ENCODE data around the gene ABCE1.

The ABCE1 gene

DNA sequence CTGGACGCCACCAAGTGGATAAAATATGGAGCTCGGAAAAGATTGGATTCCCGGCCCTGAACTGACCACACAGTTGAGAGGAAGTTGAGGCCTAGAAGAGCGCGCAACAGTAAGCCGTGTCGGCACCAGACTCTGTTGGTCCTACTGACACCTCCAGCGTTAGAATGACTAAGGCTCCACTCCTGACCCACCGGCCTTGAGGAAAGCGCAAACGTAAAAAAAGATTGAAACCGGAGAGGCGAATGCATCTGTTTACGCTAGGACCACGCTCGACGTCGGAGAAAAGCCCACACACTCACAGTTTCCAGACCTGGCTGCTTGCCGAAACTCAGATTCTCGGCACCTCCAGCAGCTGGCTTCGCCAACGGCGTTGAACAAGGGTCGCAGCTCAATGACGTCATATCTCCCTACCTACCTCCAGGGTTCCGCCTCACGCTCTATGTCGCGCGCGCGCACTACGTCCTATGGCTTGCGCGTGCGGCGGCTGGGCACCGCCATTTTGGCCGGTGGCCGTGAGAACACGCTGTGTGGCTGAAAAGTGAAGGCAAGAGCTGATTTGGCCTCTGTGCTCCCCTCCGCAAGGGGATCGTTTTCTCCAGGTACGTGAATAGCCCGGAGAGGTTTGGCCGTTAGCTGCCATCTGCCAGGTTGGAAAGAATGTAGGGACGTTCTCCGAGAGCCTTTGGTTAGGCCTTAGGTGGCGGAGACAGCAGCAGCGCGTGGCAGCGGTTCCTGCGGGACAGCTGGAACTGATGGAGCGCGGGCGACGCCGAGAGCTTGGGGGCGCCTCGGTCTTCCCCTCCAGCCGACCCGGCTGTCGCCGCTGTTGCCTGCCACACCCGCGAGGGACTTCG is at the start of gene ABCE1, which contains the start of gene ANAPC10:
Gene ABCE1, plus strand, starts transcription at position 491 of the 854 bp plus-strand sequence. CDS start 6,102 bp downstream, outside the sequence.
Gene ANAPC10, minus strand, starts transcription at position 376 of the 854 bp plus-strand sequence. CDS start 2,097 bp downstream, outside the sequence.
- Histone ChIP-seq H4K20me1 (peaks cover 0 to 47% (median 33%) of the 10 kb centered on the region in 11 experiments; a peak in 19 of 22 replicates), H3K27me3 (no peaks in the 10 kb centered on the region), H3K36me3 (peaks cover 29 to 65% (median 47%) of the 10 kb centered on the region in 11 experiments), H3K27ac (peak within 1 kb of the TSS; percentile 91 to 99 (median 95)), H3K4me3 (peak within 1 kb of the TSS; percentile 69 to 96 (median 88)), H3K9me3 (replicated peaks in 1 of 11) (peaks cover 14 to 23% (median 19%) of the 10 kb centered on the region in 11 experiments), H3K4me1 (peaks cover 34 to 57% (median 48%) of the 10 kb centered on the region in 10 experiments), H3K4me2 (peak within 1 kb of the TSS; percentile 79 to 97 (median 89)), H3K9ac (peak within 1 kb of the TSS; percentile 90 to 99 (median 93))
- no peak for TF ChIP-seq Cebpa-rat (IDR thresholded peaks at IDR 0.05)

DNA sequence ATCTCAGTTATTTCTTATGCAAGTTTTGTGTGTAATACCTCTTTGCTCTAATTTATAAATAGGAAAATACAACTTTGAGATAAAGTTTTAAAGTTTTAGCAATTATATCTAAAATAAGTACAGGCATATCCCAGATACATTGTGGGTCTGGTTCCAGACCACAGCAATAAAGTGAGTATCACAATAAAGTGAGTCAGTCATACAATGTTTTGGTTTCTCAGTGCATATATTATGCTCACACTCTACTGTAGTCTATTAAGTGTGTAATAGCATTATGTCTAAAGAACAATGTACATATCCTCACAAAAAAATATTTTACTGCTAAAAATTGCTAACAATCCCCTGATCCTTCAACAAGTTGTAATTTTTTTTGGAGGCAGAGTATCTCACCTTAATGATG is 49.3 kb upstream of the ABCE1 start:
- no peak overlapping the region for H3K27ac ChIP-seq
- H3K4me1 ChIP-seq: no peaks in the 10 kb centered on the region
- peaks cover 5 to 16% (median 10%) of the 10 kb centered on the region in 11 experiments; a peak in 15 of 22 replicates for H3K9me3 ChIP-seq (replicated peaks in 1 of 11)
- H4K20me1 ChIP-seq: peaks cover 0 to under 1% (median 0%) of the 10 kb centered on the region in 11 experiments; a peak in 1 of 22 replicates
- no peak for TF ChIP-seq Cebpa-rat (IDR thresholded peaks at IDR 0.05)
- H3K4me2 ChIP-seq: no peak overlapping the region
- no peak overlapping the region for H3K9ac ChIP-seq
- no peak overlapping the region for H3K4me3 ChIP-seq
- no peaks in the 10 kb centered on the region for H3K27me3 ChIP-seq
- peaks cover 24 to 43% (median 29%) of the 10 kb centered on the region in 11 experiments for H3K36me3 ChIP-seq

DNA sequence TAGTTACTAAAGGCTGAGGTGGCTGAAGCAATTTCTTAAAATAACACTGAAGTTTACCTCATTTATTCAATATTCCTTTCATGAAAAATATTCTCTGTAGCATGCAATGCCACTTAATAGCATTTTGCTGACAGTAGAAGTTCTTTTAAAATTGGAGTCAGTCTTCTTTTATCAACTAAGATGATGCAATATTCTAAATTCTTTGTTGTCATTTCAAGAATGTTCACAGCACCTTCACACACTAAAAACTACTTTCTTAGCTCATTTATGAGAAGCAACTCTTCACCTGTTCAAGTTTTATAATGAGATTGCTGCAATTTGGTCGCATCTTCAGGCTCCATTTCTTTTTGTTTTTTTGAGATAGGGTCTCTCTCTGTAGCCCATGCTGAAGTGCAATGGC is 48.9 kb upstream of the ABCE1 start:
- Histone ChIP-seq H3K36me3 (peaks cover 24 to 46% (median 29%) of the 10 kb centered on the region in 11 experiments), H3K27me3 (no peaks in the 10 kb centered on the region), H3K9ac (no peak overlapping the region), H3K4me3 (no peak overlapping the region), H3K4me2 (no peak overlapping the region), H3K9me3 (replicated peaks in 1 of 11) (peaks cover 5 to 16% (median 10%) of the 10 kb centered on the region in 11 experiments; a peak in 15 of 22 replicates), H4K20me1 (no peaks in the 10 kb centered on the region; a peak in 1 of 22 replicates), H3K27ac (no peak overlapping the region), H3K4me1 (no peaks in the 10 kb centered on the region)
- no peak for TF ChIP-seq Cebpa-rat (IDR thresholded peaks at IDR 0.05)

DNA sequence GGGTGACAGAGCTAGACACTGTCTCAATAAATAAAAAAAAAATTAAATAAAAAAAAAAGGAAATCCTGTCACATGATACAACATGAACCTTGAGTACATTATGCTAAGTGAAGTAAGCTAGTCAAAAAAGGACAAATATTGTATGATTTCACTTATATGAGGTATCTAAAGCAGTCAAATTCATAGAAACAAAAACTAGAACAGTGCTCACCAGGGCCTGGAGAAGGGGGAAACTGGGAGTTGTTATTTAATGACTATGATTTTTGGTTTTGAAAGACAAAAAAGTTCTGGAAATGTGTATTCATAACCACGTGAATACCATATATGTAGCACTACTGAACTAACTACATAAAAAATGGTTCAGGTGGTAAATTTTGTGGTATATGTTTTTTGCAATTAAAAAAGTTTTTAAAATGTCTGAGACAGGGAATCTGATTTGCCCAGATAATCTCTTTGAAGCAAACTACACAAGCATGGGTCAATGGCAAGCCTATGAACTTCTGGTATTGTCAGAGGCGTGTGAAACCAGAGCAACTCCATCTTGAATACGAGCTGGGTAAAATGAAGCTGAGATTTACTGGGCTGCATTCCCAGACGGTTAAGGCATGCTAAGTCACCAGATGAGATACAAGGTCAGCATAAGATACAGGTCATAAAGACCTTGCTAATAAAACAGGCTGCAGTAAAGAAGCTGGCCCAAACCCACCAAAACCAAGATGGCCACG is 42.4 kb upstream of the ABCE1 start:
- H3K4me3 ChIP-seq: no peak overlapping the region
- no peaks in the 10 kb centered on the region for H3K27me3 ChIP-seq
- no peak overlapping the region for H3K27ac ChIP-seq
- H3K4me2 ChIP-seq: no peak overlapping the region
- no peaks in the 10 kb centered on the region for H4K20me1 ChIP-seq
- H3K9me3 ChIP-seq (replicated peaks in 1 of 11): peaks cover 0 to 8% (median 3%) of the 10 kb centered on the region in 11 experiments; a peak in 11 of 22 replicates
- H3K36me3 ChIP-seq: peaks cover 16 to 46% (median 26%) of the 10 kb centered on the region in 11 experiments
- no peak for TF ChIP-seq Cebpa-rat (IDR thresholded peaks at IDR 0.05)
- H3K4me1 ChIP-seq: peaks cover 0 to 11% (median 0%) of the 10 kb centered on the region in 10 experiments; a peak in 2 of 20 replicates
- no peak overlapping the region for H3K9ac ChIP-seq

DNA sequence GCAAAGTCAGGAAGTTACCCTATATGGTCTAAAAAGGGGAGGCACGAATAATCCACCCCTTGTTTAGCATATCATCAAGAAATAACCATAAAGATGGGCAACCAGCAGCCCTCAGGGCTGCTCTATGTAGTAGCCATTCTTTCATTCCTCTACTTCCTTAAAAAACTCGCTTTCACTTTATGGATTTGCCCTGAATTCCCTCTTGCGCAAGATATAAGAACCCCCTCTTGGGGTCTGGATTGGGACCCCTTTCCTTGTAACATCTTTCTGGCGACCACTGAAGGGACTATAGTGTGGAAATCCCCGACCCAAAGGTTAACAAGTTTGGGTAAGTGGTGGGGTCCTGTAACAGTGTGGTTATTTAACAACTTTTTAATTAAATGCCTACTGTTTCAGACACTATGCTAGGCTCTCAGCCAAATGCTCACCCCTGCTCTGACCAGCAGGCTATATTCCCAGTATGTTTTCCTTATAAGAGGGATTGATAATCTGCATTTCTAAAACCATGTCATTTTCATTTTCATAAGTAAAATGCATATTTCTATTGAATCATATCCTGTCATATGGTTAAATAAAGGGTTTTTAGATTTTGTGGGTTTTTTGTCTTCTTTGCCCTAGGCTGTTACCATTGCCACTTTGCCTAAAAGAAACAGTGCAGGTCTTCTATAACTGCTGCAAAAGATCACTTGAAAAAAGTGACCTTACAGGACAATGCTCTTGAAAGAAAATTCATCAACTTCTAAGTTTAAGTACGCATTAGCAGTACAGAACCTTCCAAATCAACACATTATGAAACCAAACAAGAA is 41.6 kb upstream of the ABCE1 start:
- H3K36me3 ChIP-seq: peaks cover 10 to 37% (median 18%) of the 10 kb centered on the region in 11 experiments; a peak in 20 of 22 replicates
- peaks cover 0 to 11% (median 0%) of the 10 kb centered on the region in 10 experiments; a peak in 2 of 20 replicates for H3K4me1 ChIP-seq
- no peaks in the 10 kb centered on the region for H4K20me1 ChIP-seq
- no peak overlapping the region for H3K9ac ChIP-seq
- H3K9me3 ChIP-seq (replicated peaks in 1 of 11): 0 out of 22 replicates have a peak, but pooled peaks cover 0 to 5% (median 0%) of the 10 kb centered on the region in 11 experiments
- no peaks in the 10 kb centered on the region for H3K27me3 ChIP-seq
- no peak overlapping the region for H3K27ac ChIP-seq
- TF ChIP-seq Cebpa-rat (IDR thresholded peaks at IDR 0.05): no peak; a peak in 2 of 22 replicates
- H3K4me3 ChIP-seq: no peak overlapping the region
- no peak overlapping the region for H3K4me2 ChIP-seq

DNA sequence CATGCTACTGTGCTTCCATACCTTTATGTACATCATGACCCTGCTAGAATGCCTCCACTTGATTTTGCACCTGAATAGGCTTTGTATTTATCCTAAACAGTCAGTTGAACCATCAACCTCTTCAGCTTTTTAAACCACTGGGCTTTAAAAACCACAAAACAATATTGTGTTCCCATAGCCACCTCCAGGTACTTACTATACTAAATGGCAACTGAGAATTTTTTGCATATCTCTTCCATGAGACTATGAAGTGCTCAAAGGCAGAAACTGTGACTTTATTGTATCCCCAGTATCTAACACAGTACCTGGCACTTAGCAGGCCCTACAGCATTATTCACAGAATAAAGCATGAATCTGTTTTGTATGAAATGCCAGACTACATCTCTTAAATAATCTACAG is 39.9 kb upstream of the ABCE1 start:
- no peak for TF ChIP-seq Cebpa-rat (IDR thresholded peaks at IDR 0.05)
- H3K4me2 ChIP-seq: no peak overlapping the region
- H3K4me3 ChIP-seq: no peak overlapping the region
- H3K27ac ChIP-seq: no peak overlapping the region
- H4K20me1 ChIP-seq: peaks cover 0 to 6% (median 0%) of the 10 kb centered on the region in 11 experiments; a peak in 1 of 22 replicates
- no peak overlapping the region for H3K9ac ChIP-seq
- no peaks in the 10 kb centered on the region for H3K27me3 ChIP-seq
- peaks cover 11 to 41% (median 23%) of the 10 kb centered on the region in 11 experiments; a peak in 20 of 22 replicates for H3K36me3 ChIP-seq
- H3K4me1 ChIP-seq: peaks cover 0 to 11% (median 0%) of the 10 kb centered on the region in 10 experiments; a peak in 2 of 20 replicates
- H3K9me3 ChIP-seq (replicated peaks in 1 of 11): no peaks in the 10 kb centered on the region

DNA sequence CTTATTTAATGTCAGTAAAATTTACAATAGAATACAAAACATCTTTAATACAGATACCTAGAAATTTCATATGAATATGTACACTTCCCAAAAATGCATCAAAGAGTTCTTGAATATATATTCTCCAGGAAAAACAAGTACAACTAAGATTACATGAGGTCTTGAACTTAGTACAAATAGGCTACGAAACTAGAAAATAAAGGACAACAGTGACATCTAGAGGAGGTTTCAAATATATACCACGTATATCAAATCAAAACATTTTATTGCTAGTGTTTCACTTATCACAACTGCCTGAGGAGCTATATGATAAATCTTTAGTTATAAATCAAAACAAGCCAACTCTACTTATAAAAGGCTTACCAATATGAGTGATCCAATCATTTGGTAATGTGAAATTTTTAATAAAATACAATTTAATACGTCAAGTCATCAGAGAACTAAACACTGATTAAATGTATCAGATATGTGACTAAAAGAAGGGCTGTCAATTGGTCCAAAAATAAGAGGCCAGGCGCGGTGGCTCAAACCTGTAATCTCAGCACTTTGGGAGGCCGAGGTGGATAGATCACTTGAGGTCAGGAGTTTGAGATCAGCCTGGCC is 36.7 kb upstream of the ABCE1 start:
- no peak overlapping the region for H3K9ac ChIP-seq
- H3K27ac ChIP-seq: no peak overlapping the region
- TF ChIP-seq Cebpa-rat (IDR thresholded peaks at IDR 0.05): no peak
- H3K9me3 ChIP-seq (replicated peaks in 1 of 11): no peaks in the 10 kb centered on the region
- H3K27me3 ChIP-seq: no peaks in the 10 kb centered on the region
- H4K20me1 ChIP-seq: peaks cover 0 to 6% (median 0%) of the 10 kb centered on the region in 11 experiments; a peak in 1 of 22 replicates
- no peak overlapping the region for H3K4me2 ChIP-seq
- H3K4me1 ChIP-seq: peaks cover 0 to 17% (median 5%) of the 10 kb centered on the region in 10 experiments; a peak in 14 of 20 replicates
- H3K4me3 ChIP-seq: no peak overlapping the region
- peaks cover 0 to 26% (median 13%) of the 10 kb centered on the region in 11 experiments; a peak in 18 of 22 replicates for H3K36me3 ChIP-seq
